Hepatocyte (in vitro differentiated cells): ENCODE data around the gene CSF1R.

ENCODE experiments used
- CTCF ChIP-seq: fragments of 200-600 bp; sonication (generic); IDR thresholded peaks from 2 replicates; pipeline ENCODE4 v1.5.1; 2016; ENCODE audit warnings: antibody characterized with exemption, mild to moderate bottlenecking; ENCODE audit not compliant: poor library complexity
- EZH2 ChIP-seq: fragments of 200-600 bp; sonication (generic); IDR thresholded peaks from 2 replicates; pipeline ENCODE4 v1.6.1; 2016; ENCODE audit warnings: antibody characterized with exemption, mild to moderate bottlenecking, borderline replicate concordance
- EZH2phosphoT487 ChIP-seq: fragments of 200-600 bp; sonication (generic); IDR thresholded peaks from one replicate; pipeline ENCODE4 v1.6.1; 2018; ENCODE audit warnings: antibody characterized with exemption, mild to moderate bottlenecking, low read depth, moderate library complexity; ENCODE audit not compliant: unreplicated experiment, severe bottlenecking

GRCh38 chr5:150036513-150036912 is 49.8 kb downstream of the CSF1R start:
- no peak for TF ChIP-seq CTCF
- no peak for TF ChIP-seq EZH2
- TF ChIP-seq EZH2phosphoT487, result no peak
